GM12891 (cell line): ENCODE data around the gene ESR1. TPM values are rescaled to one million over a fixed set of nuclear protein-coding genes. Genes with fewer than 3 reads are reported as not detected.

Source experiments
- DNase-seq: peaks from one replicate; pipeline ENCODE4 v3.0.0; 2011; ENCODE audit warnings: low spot score; ENCODE audit not compliant: insufficient read length
- FAIRE-seq: peaks from 2 replicates; lab custom pipeline; 2011; peaks lifted over from hg19 to GRCh38; lab: Jason Lieb, UNC
- PAX5 ChIP-seq: IDR thresholded peaks from 2 replicates; pipeline ENCODE4 v1.6.1; 2011; ENCODE audit warnings: low read length, moderate library complexity, mild to moderate bottlenecking; ENCODE audit not compliant: insufficient read depth, severe bottlenecking
- POLR2A ChIP-seq: IDR thresholded peaks from 2 replicates; pipeline ENCODE4 v1.6.1; 2011; ENCODE audit warnings: low read depth, low read length, control low read depth
- POLR2AphosphoS5 ChIP-seq: IDR thresholded peaks from 2 replicates; pipeline ENCODE4 v1.6.1; 2011; ENCODE audit warnings: low read depth, low read length, control low read depth
- POU2F2 ChIP-seq: IDR thresholded peaks from 2 replicates; pipeline ENCODE4 v1.6.1; 2011; ENCODE audit warnings: low read depth, mild to moderate bottlenecking, control low read depth, low read length, moderate library complexity
- SPI1 ChIP-seq: IDR thresholded peaks from 2 replicates; pipeline ENCODE4 v1.6.1; 2011; ENCODE audit warnings: low read depth, low read length, control low read depth
- TAF1 ChIP-seq: IDR thresholded peaks from 2 replicates; pipeline ENCODE4 v1.6.1; 2011; ENCODE audit warnings: low read depth, low read length, control low read depth
- polyA plus RNA-seq: library from polyadenylated mRNA; unstranded; fragments of >200 nt; gene quantifications from one replicate; pipeline ENCODE4 v1.2.1, GENCODE V29; 2012; ENCODE audit warnings: low read depth, missing spikeins, inconsistent platforms; ENCODE audit not compliant: missing spikeins

Gene ESR1
- 0.01 TPM for polyA plus RNA-seq

DNA sequence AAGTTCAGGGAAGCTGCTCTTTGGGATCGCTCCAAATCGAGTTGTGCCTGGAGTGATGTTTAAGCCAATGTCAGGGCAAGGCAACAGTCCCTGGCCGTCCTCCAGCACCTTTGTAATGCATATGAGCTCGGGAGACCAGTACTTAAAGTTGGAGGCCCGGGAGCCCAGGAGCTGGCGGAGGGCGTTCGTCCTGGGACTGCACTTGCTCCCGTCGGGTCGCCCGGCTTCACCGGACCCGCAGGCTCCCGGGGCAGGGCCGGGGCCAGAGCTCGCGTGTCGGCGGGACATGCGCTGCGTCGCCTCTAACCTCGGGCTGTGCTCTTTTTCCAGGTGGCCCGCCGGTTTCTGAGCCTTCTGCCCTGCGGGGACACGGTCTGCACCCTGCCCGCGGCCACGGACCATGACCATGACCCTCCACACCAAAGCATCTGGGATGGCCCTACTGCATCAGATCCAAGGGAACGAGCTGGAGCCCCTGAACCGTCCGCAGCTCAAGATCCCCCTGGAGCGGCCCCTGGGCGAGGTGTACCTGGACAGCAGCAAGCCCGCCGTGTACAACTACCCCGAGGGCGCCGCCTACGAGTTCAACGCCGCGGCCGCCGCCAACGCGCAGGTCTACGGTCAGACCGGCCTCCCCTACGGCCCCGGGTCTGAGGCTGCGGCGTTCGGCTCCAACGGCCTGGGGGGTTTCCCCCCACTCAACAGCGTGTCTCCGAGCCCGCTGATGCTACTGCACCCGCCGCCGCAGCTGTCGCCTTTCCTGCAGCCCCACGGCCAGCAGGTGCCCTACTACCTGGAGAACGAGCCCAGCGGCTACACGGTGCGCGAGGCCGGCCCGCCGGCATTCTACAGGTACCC lies at the start of gene ESR1:
Gene ESR1, plus strand, starts transcription at position 170 of the 858 bp plus-strand sequence. Its CDS starts 231 bp downstream, at position 401.
- no peak for TF ChIP-seq PAX5
- no peak for TF ChIP-seq POU2F2
- TF ChIP-seq POLR2A, result no peak
- no peak for TF ChIP-seq TAF1
- no peak for TF ChIP-seq SPI1
- no peak for TF ChIP-seq POLR2AphosphoS5
- DNase-seq (peak; percentile 21), FAIRE-seq (no peak)

DNA sequence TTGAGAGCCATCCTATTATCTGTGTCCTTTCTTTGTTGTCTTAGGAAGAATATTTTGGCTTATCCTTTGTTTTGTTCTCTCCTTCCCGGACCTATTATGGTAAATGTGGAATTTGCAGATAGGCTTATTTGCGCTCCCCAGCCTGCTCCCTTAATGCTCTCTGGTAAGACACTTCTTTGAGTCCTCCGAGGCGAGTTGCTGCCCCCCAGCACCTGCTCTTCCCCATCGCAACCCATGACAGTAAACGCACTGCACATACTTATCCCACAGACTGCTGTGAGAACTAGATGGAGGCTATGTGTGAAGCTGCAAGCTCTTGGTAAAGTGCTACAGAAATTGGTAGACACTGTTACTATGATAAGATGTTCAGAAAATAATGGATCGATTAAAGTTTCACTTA lies 47.0 kb upstream of the ESR1 start:
- DNase-seq (no peak), FAIRE-seq (no peak)
- TF ChIP-seq PAX5 (no peak), SPI1 (no peak), POLR2AphosphoS5 (no peak), TAF1 (no peak), POLR2A (no peak), POU2F2 (no peak)

DNA sequence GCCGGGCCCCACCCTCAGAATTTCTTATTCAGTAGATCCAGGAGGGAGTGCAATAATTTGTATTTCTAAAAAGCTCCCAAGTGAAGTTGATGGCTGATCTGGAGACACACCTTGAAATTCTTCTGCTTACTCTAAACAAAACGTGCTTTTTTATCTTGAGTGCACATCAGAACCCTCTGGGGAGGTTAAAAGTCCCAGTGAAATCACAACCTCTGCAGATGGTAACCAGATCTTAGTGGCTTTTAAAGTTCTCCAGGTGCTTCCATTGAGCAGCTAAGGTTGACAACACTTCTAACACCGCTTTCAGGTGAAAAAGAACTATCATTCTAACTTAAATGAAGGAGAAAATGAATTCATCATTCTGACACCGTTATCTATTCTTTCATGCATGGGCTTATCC lies 45.6 kb upstream of the ESR1 start:
- TF ChIP-seq POU2F2 (no peak), POLR2AphosphoS5 (no peak), POLR2A (no peak), TAF1 (no peak), PAX5 (no peak), SPI1 (no peak)
- no peak for DNase-seq
- FAIRE-seq, result no peak

DNA sequence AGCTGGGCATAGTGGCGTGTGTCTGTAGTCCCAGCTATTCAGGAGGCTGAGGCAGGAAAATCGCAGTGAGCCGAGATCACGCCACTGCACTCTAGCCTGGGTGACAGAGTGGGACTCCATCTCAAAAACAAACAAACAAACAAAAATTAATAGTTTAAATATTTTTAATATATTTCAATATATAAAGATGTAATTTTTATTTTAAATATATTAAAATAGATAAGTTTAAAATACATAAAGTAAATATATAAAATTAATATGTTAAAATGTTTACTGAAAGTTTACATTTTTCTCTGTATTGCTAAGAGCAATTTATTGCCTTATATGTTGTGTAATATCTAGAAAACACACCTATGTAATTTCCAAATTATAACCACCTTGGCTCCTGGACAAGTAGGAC lies 44.7 kb upstream of the ESR1 start:
- FAIRE-seq (no peak), DNase-seq (no peak)
- TF ChIP-seq POLR2AphosphoS5 (no peak), POLR2A (no peak), SPI1 (no peak), POU2F2 (no peak), TAF1 (no peak), PAX5 (no peak)

DNA sequence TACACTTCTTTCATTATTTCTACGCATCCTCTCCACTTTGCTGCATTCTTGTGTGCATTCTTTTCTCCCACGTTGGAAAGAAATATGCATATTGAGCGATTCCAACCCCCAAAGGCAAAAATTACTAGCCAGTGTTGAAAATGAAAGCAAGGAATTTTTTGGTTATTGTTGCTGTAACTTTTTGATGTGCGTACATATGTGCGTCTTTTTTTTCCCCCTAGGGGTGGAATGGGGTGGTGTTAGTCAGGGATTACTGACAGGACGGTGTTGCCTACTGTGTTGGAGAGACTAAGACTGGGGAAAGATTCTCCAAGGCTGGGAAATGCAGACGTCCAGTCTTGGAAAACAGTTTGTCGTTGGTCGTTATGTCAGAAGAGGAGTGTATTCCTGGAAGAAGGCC lies 44.2 kb upstream of the ESR1 start:
- FAIRE-seq (no peak), DNase-seq (no peak)

DNA sequence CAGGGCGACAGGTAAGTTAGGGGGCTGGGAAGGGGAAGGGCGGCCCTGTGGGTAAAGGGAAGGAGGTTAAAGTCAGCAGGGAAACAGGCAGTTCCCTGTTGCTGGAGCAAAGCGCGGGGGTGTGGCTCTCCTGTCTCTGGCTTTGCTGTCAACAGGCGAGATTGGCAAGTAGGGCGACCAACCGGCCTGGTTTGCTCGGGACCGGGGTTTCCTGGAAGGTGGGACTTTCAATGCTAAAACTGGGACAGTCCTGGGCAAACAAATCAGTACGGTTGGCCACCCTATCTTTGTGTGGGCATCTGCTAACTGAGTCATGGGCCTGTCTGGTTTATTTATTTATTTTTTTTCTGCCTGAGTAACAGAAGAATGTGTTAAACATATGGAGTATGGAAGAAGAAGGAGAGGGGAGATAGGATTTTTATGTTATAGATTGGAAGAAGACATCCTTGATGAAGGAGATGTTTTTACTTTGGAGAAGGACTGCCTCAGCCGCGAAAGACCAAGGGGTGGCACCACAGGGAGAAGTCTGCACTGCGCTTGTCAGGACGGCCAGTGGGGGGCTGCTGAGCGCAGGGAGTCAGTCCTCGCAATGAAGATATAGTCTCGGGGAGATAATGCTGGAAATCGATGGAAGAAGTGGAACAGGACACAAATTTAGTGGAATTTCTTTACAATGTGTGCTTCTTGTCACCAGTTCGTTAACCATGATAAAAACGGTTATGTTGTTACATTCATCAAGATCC lies 43.4 kb upstream of the ESR1 start:
- FAIRE-seq (peak; percentile 28), DNase-seq (peak; percentile 37)
- TF ChIP-seq SPI1, result no peak
- TF ChIP-seq POLR2A, result no peak
- no peak for TF ChIP-seq PAX5
- no peak for TF ChIP-seq POLR2AphosphoS5
- TF ChIP-seq TAF1, result no peak

More for the DNA sequence above, 44.2 kb upstream of the ESR1 start:
- TF ChIP-seq POU2F2 (no peak), SPI1 (no peak), POLR2A (no peak), TAF1 (no peak)

DNA sequence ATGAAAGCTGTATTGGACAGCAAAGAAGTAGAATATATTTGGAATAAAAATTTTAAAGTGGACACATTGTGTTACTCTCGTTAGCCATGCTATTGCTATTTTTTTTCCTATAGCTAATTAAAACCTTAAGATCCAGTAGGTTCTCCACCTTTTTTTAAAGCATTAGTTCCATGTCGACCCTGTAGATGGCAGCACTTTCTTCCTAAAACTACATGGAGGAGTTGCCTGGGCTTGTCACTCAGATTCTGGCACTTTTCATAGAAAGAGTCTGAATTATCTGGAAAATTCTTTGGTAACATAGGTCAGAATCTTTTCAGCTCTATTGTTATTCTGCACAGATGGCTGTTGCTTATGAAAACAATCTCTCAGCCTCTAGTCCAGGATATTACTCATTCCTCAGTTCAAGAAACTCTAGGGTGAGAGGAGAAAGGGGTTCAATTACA lies 42.0 kb upstream of the ESR1 start:
- TF ChIP-seq POLR2AphosphoS5 (no peak), TAF1 (no peak), PAX5 (no peak)
- peak; percentile 25 for DNase-seq
- peak; percentile 41 for FAIRE-seq

DNA sequence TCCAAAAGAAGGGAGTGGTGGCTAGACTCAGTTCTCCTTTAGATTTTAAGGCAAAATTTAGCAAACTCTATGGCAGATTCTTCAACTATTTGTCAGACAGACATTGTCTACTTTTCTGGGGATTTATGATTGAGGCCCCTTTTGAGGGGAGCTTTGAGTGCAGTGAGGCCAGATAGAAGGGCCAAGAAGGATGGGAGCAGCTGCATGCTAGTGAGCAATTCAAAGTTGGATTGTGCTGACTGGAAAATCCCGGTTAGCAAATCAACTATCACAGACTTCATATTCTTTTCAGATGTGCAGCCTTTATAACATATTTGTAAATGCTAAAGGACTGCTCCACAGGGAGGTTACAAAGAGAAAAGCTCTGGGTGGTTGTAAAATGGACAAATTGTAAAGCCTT lies 35.0 kb upstream of the ESR1 start:
- TF ChIP-seq POLR2AphosphoS5 (no peak), TAF1 (no peak), POU2F2 (no peak), SPI1 (no peak), PAX5 (no peak), POLR2A (no peak)
- FAIRE-seq (no peak), DNase-seq (no peak)

DNA sequence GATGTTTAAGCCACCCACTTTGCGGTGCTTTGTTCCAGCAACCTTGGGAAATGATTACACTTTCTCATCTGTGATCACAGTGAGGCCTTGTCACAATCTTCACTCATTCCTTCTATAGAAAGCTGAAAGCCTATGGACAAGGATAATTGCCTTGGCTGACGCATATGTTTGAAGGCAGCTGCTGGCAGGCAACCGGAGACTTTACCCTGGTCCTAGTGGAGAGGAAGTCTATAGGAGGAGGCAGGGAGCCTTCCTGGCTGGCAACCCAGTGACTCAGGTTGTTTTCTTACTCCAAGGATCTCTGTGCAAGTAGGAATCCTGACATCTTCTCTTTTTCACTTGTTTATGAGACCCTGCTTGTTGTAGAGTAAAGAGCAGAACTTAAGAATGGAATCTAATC lies 34.1 kb upstream of the ESR1 start:
- TF ChIP-seq POLR2A, result no peak
- TF ChIP-seq POLR2AphosphoS5, result no peak
- TF ChIP-seq SPI1, result no peak
- FAIRE-seq (no peak), DNase-seq (no peak)

DNA sequence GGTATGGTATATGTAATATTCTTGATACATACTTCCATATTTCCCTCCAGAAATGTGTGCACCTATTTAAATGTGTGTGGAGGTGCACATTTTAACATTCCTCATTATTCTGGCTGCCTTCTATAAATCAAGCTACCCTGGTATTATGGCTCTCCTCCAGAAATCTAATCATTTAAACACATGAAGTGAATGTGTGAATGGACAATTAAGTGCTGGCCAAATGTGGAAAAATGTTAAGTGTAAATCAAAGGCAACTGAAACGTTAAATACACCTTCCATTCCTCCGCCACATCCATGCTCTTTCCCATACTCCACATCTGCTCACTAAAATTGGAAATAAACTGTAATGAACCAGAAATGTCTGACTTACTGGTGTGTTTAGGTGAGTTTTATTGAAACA lies 24.9 kb upstream of the ESR1 start:
- FAIRE-seq (no peak), DNase-seq (no peak)
- TF ChIP-seq POLR2AphosphoS5 (no peak), POU2F2 (no peak), TAF1 (no peak), PAX5 (no peak), POLR2A (no peak), SPI1 (no peak)
